GM18951 (cell line): ENCODE data around the gene ZYX.
"Not testable (repeated sequence)": the region's sequence is repeated elsewhere in the genome, so short reads cannot be mapped to it uniquely, and the experiment has no call there.

Experiments used
- POLR2A ChIP-seq: IDR thresholded peaks from 4 replicates; pipeline ENCODE4 v1.6.1; 2011; ENCODE audit warnings: mild to moderate bottlenecking; ENCODE audit not compliant: insufficient read length, insufficient read depth; ENCODE audit errors: extremely low read depth
- in situ Hi-C: fragments of 300-500 bp; cut with MboI; formaldehyde crosslinking; loops from one replicate; pipeline ENCODE4 v1.12.0; 2022; ENCODE audit warnings: low sequenced_read_pairs, mixed read lengths, inconsistent platforms; ENCODE audit not compliant: unreplicated experiment

Gene ZYX

GRCh38 chr7:143392875-143393266 lies 11.7 kb downstream of the ZYX start:
- in situ Hi-C loops, result no loop called here
- no peak for TF ChIP-seq POLR2A

GRCh38 chr7:143393267-143394041 lies 12.3 kb downstream of the ZYX start:
- no peak for TF ChIP-seq POLR2A
- in situ Hi-C loops, result no loop called here

GRCh38 chr7:143394068-143394467 lies 12.9 kb downstream of the ZYX start:
- in situ Hi-C loops, result no loop called here
- no peak for TF ChIP-seq POLR2A

- no peak for TF ChIP-seq POLR2A
- in situ Hi-C loops, result no loop called here
These were observed 13.6 kb downstream of the ZYX start for GRCh38 chr7:143394777-143395176.

GRCh38 chr7:143395187-143396149 lies 14.3 kb downstream of the ZYX start:
- in situ Hi-C loops, result no loop called here
- TF ChIP-seq POLR2A, result no peak

GRCh38 chr7:143396182-143396581 lies 15.0 kb downstream of the ZYX start:
- no peak for TF ChIP-seq POLR2A

GRCh38 chr7:143396625-143397556 lies 15.7 kb downstream of the ZYX start:
- TF ChIP-seq POLR2A, result no peak
- in situ Hi-C loops, result no loop called here

More at GRCh38 chr7:143396182-143396581, 15.0 kb downstream of the ZYX start:
- in situ Hi-C loops, result no loop called here

- no peak for TF ChIP-seq POLR2A
- in situ Hi-C loops, result no loop called here
These were observed 16.8 kb downstream of the ZYX start for GRCh38 chr7:143397710-143398530.

- in situ Hi-C loops, result no loop called here
These were observed 17.5 kb downstream of the ZYX start for GRCh38 chr7:143398616-143399015.

GRCh38 chr7:143399151-143399550 lies 18.0 kb downstream of the ZYX start:
- no peak for TF ChIP-seq POLR2A
- in situ Hi-C loops, result no loop called here

More at GRCh38 chr7:143398616-143399015, 17.5 kb downstream of the ZYX start:
- TF ChIP-seq POLR2A, result no peak

- in situ Hi-C loops, result no loop called here
- no peak for TF ChIP-seq POLR2A
These were observed 18.5 kb downstream of the ZYX start for GRCh38 chr7:143399642-143400041.

GRCh38 chr7:143401265-143401664 lies 20.1 kb downstream of the ZYX start:
- TF ChIP-seq POLR2A, result no peak
- in situ Hi-C loops, result no loop called here

- in situ Hi-C loops, result not testable (repeated sequence)
These were observed 21.1 kb downstream of the ZYX start for GRCh38 chr7:143402233-143402632.
